Measurements from ENCODE around the gene HIPK2.

HIPK2 gene

DNA sequence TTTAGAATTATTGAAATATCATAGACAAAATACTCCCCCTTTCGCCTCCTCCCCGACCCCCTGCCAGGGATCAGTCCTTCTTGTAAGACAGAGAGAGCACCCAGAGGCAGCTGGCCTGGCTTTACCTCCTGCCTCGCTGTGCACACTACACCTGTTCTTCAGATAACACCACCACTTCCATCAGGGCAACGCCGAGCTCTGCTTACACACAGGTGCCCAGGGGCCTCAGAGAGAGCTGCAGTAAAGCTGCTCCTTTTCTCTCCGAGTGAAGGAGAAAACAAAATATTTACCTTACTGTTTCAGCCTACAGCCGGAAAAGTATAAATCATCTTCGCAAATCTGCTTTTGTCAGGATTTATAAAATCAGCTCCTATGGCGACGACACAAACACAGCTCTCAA, 80.7 kb downstream of the HIPK2 start:
- Histone ChIP-seq H3K9ac (ENCODE audit: low read depth, low read length) (no peak overlapping the region), H3K9me3 (replicated peaks; ENCODE audit: low read length) (no peaks in the 10 kb centered on the region), H3K4me2 (ENCODE audit: low read length) (no peak overlapping the region), H3K4me3 (ENCODE audit: low read length) (no peak overlapping the region), H3K36me3 (ENCODE audit: insufficient read depth, low read length) (peaks cover 97% of the 10 kb centered on the region), H3K27me3 (ENCODE audit: control insufficient read depth, insufficient read depth, low read length) (no peaks in the 10 kb centered on the region), H3K4me1 (ENCODE audit: control insufficient read depth, insufficient read depth, low read length) (peaks cover 49% of the 10 kb centered on the region)

DNA sequence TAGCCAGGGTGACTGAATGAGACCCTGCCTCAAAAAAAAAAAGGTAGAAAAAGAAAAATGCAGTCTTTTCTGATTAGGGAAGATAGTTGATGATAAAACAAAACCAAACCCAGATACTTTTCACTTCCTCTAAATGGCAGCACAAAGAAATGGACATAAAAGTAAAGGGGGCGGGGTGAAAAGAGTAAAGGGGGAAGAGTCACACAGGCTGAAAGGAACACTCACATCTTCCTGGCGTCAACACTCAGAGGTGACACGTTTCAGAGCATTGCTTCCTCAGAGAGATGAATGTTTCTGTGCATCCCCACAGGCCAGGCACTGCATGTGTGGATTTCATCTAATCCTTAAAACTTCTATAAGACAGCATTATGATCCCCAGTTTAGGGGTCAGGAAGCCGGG, 81.2 kb downstream of the HIPK2 start:
- Histone ChIP-seq H3K4me3 (ENCODE audit: low read length) (no peak overlapping the region), H3K4me2 (ENCODE audit: low read length) (no peak overlapping the region), H3K9me3 (replicated peaks; ENCODE audit: low read length) (no peaks in the 10 kb centered on the region), H3K36me3 (ENCODE audit: insufficient read depth, low read length) (peaks cover 92% of the 10 kb centered on the region), H3K9ac (ENCODE audit: low read depth, low read length) (no peak overlapping the region), H3K4me1 (ENCODE audit: control insufficient read depth, insufficient read depth, low read length) (peaks cover 50% of the 10 kb centered on the region), H3K27me3 (ENCODE audit: control insufficient read depth, insufficient read depth, low read length) (no peaks in the 10 kb centered on the region)

DNA sequence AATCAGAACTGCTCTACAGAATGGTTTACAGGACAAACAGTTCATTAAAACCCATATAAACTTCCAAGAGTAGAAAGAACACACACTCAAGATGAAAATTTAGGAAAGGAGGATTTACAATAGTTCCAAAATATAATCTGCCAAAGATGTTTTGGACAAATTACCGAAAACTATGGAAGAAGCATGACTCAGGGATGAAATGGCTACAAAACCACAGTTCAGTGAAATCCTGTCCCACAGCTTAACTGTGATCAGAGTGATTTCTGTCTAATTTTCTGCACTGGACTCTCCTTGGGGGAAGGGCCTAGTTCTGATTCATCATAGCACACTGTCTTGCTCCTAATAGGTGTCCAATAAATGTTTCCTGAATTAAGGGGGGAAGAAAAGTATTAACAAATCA, 82.2 kb downstream of the HIPK2 start:
- H3K4me3 ChIP-seq (ENCODE audit: low read length) = no peak overlapping the region
- H3K9ac ChIP-seq (ENCODE audit: low read depth, low read length) = no peak overlapping the region
- H3K36me3 ChIP-seq (ENCODE audit: insufficient read depth, low read length) = peaks cover 87% of the 10 kb centered on the region
- H3K9me3 ChIP-seq (replicated peaks; ENCODE audit: low read length) = no peaks in the 10 kb centered on the region
- no peaks in the 10 kb centered on the region for H3K27me3 ChIP-seq (ENCODE audit: control insufficient read depth, insufficient read depth, low read length)
- peaks cover 60% of the 10 kb centered on the region for H3K4me1 ChIP-seq (ENCODE audit: control insufficient read depth, insufficient read depth, low read length)
- no peak overlapping the region for H3K4me2 ChIP-seq (ENCODE audit: low read length)

DNA sequence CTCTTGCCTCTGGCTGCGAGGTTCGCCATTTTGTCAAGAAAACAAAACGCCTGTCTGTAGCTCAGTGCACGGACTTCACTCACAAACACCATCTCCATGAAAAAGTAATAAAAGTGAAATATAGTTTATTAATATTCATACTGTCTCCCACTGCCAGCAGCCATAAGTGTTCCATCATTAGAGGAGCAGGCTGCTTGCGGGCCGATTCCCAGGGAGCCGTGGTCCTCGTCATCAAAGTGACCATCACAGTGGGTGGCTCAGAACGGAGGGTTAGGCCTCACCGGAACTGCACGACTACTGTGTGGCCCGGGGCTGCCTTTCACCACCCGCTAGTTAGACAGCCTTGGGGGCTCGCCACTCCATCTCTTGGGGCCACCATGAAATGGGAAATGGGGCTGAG, 82.7 kb downstream of the HIPK2 start:
- Histone ChIP-seq H3K9ac (ENCODE audit: low read depth, low read length) (no peak overlapping the region), H3K36me3 (ENCODE audit: insufficient read depth, low read length) (peaks cover 85% of the 10 kb centered on the region), H3K4me3 (ENCODE audit: low read length) (no peak overlapping the region), H3K27me3 (ENCODE audit: control insufficient read depth, insufficient read depth, low read length) (no peaks in the 10 kb centered on the region), H3K4me2 (ENCODE audit: low read length) (no peak overlapping the region), H3K4me1 (ENCODE audit: control insufficient read depth, insufficient read depth, low read length) (peaks cover 60% of the 10 kb centered on the region), H3K9me3 (replicated peaks; ENCODE audit: low read length) (no peaks in the 10 kb centered on the region)

DNA sequence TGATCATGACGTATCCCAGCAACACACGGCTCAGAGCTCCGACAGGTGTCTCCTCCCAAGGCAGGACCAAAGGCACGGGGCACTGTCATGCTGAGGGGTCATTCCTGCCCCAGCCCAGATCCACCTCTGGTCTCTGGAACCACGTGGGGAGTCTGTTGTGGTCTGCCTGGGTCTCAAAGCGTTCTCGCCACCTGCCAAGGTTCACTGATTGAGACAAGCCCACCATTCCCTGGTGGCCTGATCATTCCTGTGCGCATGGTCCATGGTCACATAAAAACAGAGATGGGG, 83.5 kb downstream of the HIPK2 start:
- Histone ChIP-seq H3K4me2 (ENCODE audit: low read length) (no peak overlapping the region), H3K4me1 (ENCODE audit: control insufficient read depth, insufficient read depth, low read length) (peaks cover 60% of the 10 kb centered on the region), H3K9me3 (replicated peaks; ENCODE audit: low read length) (no peaks in the 10 kb centered on the region), H3K4me3 (ENCODE audit: low read length) (no peak overlapping the region), H3K27me3 (ENCODE audit: control insufficient read depth, insufficient read depth, low read length) (no peaks in the 10 kb centered on the region), H3K36me3 (ENCODE audit: insufficient read depth, low read length) (peaks cover 83% of the 10 kb centered on the region), H3K9ac (ENCODE audit: low read depth, low read length) (no peak overlapping the region)

DNA sequence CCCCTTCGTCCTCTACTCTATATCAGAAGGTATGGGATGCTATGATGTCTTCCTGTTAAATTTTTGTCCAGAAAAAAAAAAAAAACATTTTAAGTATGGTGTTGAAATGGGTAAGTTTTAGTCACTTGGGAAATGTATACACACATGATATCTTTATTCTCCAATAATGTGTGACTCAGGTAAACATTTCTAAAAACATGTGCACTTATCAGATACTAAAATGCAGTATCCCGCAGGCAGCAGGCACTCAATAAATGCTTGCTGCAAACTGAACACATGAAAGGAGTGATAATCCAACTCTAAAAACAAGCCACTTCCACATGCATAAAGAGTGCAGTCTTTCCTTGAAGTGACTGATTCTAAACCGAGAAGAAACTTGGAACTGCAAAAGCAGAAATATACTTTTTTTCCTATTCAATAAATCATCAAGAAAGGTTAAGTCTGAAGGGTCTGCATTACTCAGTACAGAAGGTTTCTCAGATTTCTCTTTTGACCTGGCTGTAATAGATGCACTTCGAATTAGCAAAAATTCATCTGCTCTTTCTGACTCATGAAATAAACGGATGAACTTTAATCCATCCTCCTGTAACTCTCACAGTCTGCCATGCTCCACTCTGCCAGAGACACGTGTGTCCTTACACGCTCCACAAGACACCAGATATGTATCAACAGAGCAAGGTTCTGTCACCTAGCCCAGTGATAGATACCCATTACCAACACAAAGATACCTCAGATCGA, 84.0 kb downstream of the HIPK2 start:
- Histone ChIP-seq H3K9ac (ENCODE audit: low read depth, low read length) (no peak overlapping the region), H3K4me3 (ENCODE audit: low read length) (no peak overlapping the region), H3K36me3 (ENCODE audit: insufficient read depth, low read length) (peaks cover 83% of the 10 kb centered on the region), H3K4me2 (ENCODE audit: low read length) (no peak overlapping the region), H3K4me1 (ENCODE audit: control insufficient read depth, insufficient read depth, low read length) (peaks cover 63% of the 10 kb centered on the region), H3K9me3 (replicated peaks; ENCODE audit: low read length) (no peaks in the 10 kb centered on the region), H3K27me3 (ENCODE audit: control insufficient read depth, insufficient read depth, low read length) (no peaks in the 10 kb centered on the region)

DNA sequence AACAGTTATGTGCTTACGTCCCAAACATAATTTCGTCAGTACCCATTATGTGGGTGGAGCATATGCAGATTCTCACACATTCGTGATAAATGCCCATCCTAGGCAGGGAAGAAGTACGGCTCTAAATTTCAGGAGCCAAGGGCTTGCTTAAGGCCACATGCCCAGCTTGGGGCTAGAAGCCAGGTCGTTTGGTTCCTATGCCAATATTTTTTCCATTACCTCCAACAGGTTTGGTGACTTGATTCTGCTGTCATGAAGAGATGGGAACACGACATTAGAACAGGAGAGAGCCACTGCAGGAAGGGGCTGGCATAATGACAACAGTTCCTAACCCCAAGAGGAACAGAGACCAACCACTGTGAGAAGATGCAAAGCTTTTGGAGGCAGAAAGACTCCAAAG, 85.1 kb downstream of the HIPK2 start:
- Histone ChIP-seq H3K4me1 (ENCODE audit: control insufficient read depth, insufficient read depth, low read length) (peaks cover 74% of the 10 kb centered on the region), H3K27me3 (ENCODE audit: control insufficient read depth, insufficient read depth, low read length) (no peaks in the 10 kb centered on the region), H3K36me3 (ENCODE audit: insufficient read depth, low read length) (peaks cover 83% of the 10 kb centered on the region), H3K9me3 (replicated peaks; ENCODE audit: low read length) (no peaks in the 10 kb centered on the region), H3K4me3 (ENCODE audit: low read length) (no peak overlapping the region), H3K9ac (ENCODE audit: low read depth, low read length) (no peak overlapping the region), H3K4me2 (ENCODE audit: low read length) (no peak overlapping the region)

DNA sequence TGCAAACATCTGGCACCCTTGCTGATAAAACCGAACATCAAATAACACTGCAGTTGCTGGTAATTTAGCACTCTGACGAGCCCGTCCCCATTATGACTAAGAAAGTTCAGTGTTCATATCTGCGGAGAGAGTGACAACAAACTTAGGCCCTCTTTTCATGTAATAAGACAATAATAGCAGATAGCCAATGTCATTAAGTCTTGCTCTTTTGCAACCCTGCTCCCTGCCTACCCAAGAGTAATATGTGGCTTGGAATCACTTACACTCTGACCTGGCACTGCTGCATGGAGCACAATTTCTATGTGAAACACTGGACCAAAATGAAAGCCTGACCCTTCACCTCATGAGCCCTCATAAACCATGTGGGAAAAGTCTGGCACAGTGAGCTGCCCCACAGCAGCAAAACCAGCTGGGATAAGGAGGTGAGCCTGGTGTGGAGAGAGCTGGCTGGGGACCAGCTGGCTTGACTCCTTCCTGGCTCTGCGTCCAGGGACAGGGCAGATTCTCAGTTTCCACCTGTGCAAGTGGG, 86.5 kb downstream of the HIPK2 start:
- no peaks in the 10 kb centered on the region for H3K9me3 ChIP-seq (replicated peaks; ENCODE audit: low read length)
- peaks cover 71% of the 10 kb centered on the region for H3K36me3 ChIP-seq (ENCODE audit: insufficient read depth, low read length)
- H3K4me1 ChIP-seq (ENCODE audit: control insufficient read depth, insufficient read depth, low read length) = peaks cover 73% of the 10 kb centered on the region
- H3K4me3 ChIP-seq (ENCODE audit: low read length) = no peak overlapping the region
- H3K4me2 ChIP-seq (ENCODE audit: low read length) = peak overlapping the region; percentile 29
- H3K9ac ChIP-seq (ENCODE audit: low read depth, low read length) = no peak overlapping the region
- H3K27me3 ChIP-seq (ENCODE audit: control insufficient read depth, insufficient read depth, low read length) = no peaks in the 10 kb centered on the region

DNA sequence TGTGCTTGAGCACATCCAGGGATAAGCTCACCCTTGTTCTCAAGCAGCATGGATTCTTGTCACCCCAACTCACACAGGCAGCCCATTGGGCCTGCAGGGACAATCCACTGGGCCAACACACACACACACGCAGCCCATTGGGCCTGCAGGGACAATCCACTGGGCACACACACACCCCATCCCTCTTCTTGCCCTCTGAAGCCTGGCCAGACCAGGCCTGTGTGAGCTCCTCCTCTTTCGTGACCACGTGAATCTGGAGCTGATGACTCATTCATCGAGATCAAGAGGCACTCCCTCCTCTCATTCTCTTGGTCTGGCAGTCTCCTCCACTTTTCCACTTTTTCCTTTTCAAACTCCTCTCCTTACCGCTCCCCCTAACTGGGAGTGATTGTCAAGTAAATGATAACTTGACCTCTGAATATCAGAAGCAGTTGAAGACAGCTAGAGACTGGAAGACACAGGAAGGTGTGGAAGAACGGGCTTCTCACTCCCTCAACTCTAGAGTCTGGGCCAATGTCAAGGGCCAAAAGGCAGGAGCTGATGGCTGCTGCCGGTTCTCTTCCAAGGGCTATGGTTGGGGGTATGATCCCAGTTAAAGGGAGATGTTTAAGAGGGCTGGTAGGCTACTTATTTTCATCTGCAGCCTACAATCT, 89.7 kb downstream of the HIPK2 start:
- H3K4me3 ChIP-seq (ENCODE audit: low read length) = no peak overlapping the region
- H3K4me2 ChIP-seq (ENCODE audit: low read length) = no peak overlapping the region
- H3K9ac ChIP-seq (ENCODE audit: low read depth, low read length) = peak overlapping the region; percentile 39
- peaks cover 62% of the 10 kb centered on the region for H3K4me1 ChIP-seq (ENCODE audit: control insufficient read depth, insufficient read depth, low read length)
- peaks cover 60% of the 10 kb centered on the region for H3K36me3 ChIP-seq (ENCODE audit: insufficient read depth, low read length)
- peaks cover 10% of the 10 kb centered on the region for H3K9me3 ChIP-seq (replicated peaks; ENCODE audit: low read length)
- no peaks in the 10 kb centered on the region for H3K27me3 ChIP-seq (ENCODE audit: control insufficient read depth, insufficient read depth, low read length)

DNA sequence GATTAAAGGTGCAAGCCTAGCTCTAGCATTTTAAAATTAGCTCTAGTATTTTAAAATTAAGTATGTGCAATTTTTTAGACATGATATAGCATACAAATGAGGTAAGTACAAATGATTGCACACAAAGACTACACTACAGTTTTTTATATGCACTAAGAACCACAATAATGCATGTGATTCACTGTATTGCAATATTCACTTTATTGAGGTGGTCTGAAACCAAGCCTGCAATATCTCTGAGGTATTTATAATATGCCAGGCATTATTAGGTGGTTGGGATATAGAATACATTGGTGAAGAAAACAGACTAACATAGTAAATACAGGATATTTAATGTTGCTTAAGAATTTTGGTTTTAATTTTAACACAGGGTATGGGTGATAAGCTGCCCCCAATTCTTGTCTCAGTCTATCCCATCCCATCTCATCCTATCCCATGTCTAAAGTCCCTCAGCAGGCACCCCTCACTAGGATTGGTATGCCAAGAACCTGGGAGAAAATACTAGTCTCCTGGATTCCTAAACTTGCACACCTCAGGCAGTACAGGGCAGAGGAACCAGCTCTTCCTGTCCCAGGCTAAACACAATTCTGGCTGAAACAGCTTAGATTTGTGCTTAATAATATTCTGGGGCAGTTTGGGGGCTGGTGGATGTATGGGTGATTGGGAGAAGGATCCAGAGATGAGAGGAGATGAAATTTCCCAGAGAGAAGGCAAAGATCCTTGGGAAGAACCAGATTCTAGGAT, 90.4 kb downstream of the HIPK2 start:
- peak overlapping the region; percentile 39 for H3K9ac ChIP-seq (ENCODE audit: low read depth, low read length)
- H3K4me2 ChIP-seq (ENCODE audit: low read length) = no peak overlapping the region
- peaks cover 63% of the 10 kb centered on the region for H3K4me1 ChIP-seq (ENCODE audit: control insufficient read depth, insufficient read depth, low read length)
- no peak overlapping the region for H3K4me3 ChIP-seq (ENCODE audit: low read length)
- no peaks in the 10 kb centered on the region for H3K27me3 ChIP-seq (ENCODE audit: control insufficient read depth, insufficient read depth, low read length)
- peaks cover 53% of the 10 kb centered on the region for H3K36me3 ChIP-seq (ENCODE audit: insufficient read depth, low read length)
- H3K9me3 ChIP-seq (replicated peaks; ENCODE audit: low read length) = peaks cover 10% of the 10 kb centered on the region

DNA sequence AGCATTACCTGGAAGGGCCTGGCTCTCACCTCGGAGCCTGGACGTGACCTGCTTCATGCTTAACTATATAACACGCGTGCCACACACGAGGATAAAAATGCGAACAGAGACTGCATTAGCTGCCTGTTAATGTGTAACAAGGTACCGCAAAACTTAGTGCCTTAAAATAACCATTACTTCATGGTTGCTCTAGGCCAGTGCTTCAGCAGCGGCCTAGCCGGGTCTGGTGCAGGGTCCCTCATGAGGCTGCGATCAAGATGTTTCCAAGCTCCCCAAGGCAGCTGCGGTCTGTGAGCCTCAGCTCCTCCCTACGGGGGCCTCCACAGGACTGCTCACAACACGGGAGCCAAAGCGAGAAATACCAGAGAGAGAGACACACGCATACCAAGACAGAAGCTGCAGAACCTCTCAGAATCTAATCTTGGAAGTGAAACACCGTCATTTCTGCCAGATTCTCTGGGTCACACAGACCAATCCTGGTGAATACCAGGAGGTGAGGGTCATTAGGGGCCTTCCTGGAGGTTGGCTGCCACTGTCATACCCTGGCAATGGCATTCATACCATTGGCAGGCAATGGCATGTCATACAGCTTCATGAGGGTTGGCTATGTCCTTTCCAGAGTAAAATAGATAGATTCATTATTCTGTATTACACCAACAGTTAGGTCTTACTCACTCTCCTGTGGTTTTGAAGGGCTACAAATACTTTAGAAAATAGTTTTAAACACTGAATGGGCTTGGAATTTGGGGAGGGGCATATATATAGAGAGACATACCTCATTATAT, 94.5 kb downstream of the HIPK2 start:
- Histone ChIP-seq H3K27me3 (ENCODE audit: control insufficient read depth, insufficient read depth, low read length) (no peaks in the 10 kb centered on the region), H3K36me3 (ENCODE audit: insufficient read depth, low read length) (peaks cover 26% of the 10 kb centered on the region), H3K9ac (ENCODE audit: low read depth, low read length) (peak overlapping the region; percentile 90), H3K4me3 (ENCODE audit: low read length) (peak overlapping the region; percentile 29), H3K4me2 (ENCODE audit: low read length) (peak overlapping the region; percentile 64), H3K9me3 (replicated peaks; ENCODE audit: low read length) (peaks cover 10% of the 10 kb centered on the region), H3K4me1 (ENCODE audit: control insufficient read depth, insufficient read depth, low read length) (peaks cover 72% of the 10 kb centered on the region)
